CD4-positive, alpha-beta T cell (primary cell): ENCODE results near the gene GANAB. TPM values are rescaled to one million over a fixed set of nuclear protein-coding genes. Genes with fewer than 3 reads are reported as not detected.
"Not testable (repeated sequence)": the region's sequence is repeated elsewhere in the genome, so short reads cannot be mapped to it uniquely, and the experiment has no call there.

ENCODE experiments used
- ATAC-seq: fragments of 200-7000 bp; cut with Tn5 transposase; one replicate; pipeline ENCODE4 v1.10.0; 2022; ENCODE audit warnings: mild to moderate bottlenecking; ENCODE audit not compliant: poor library complexity
- CTCF ChIA-PET: fragments of 350-600 bp; sonication (Branson Sonifier 250); formaldehyde crosslinking; loops from one replicate; lab custom pipeline; 2021; ENCODE audit warnings: antibody characterized with exemption, inconsistent platforms; lab: Charles Lee
- POLR2A ChIA-PET: fragments of 350-600 bp; sonication (Branson Sonifier 250); formaldehyde crosslinking; loops from one replicate; lab custom pipeline; 2021; ENCODE audit warnings: antibody characterized with exemption, inconsistent platforms; lab: Charles Lee
- DNase-seq, 14 experiments: peaks; one replicate each; pipeline ENCODE4 v3.0.0-alpha.2; 2013 to 2020; ENCODE audit warnings: mixed read lengths in 2 of 14
- H3K27ac ChIP-seq, 2 donors: one replicate each; pipeline versions ENCODE4 v1.5.1 to v1.7.0; 2013; ENCODE audit warnings: low read length in 2 of 2, low read depth in 1 of 2, mild to moderate bottlenecking in 1 of 2
- H3K27me3 ChIP-seq, 2 experiments: 1 replicate in 1 of 2; 2 replicates in 1 of 2; pipeline versions ENCODE4 v1.6.1 to v1.7.0; 2013; ENCODE audit warnings: low read length in 2 of 2, control low read depth in 1 of 2, mild to moderate bottlenecking in 1 of 2, moderate library complexity in 1 of 2; ENCODE audit not compliant: insufficient read depth in 2 of 2, control insufficient read depth in 1 of 2
- H3K36me3 ChIP-seq: one replicate; pipeline ENCODE4 v1.6.1; 2013; ENCODE audit warnings: low read length, control low read depth; ENCODE audit not compliant: insufficient read depth
- H3K4me1 ChIP-seq: one replicate; pipeline ENCODE4 v1.6.1; 2013; ENCODE audit warnings: low read length, control low read depth; ENCODE audit not compliant: insufficient read depth
- H3K4me3 ChIP-seq: one replicate; pipeline ENCODE4 v1.5.1; 2013; ENCODE audit warnings: mild to moderate bottlenecking, low read length, moderate library complexity
- H3K9me3 ChIP-seq, 2 experiments: 1 replicate in 1 of 2; 2 replicates in 1 of 2; pipeline versions ENCODE4 v1.6.1 to v1.7.0; 2013; ENCODE audit warnings: low read length in 2 of 2, mild to moderate bottlenecking in 2 of 2, control low read depth in 1 of 2, moderate library complexity in 1 of 2; ENCODE audit not compliant: control insufficient read depth in 1 of 2, insufficient read depth in 1 of 2
- H3K27ac Mint-ChIP-seq: one replicate; pipeline ENCODE4 v1.8.0; 2020; ENCODE audit warnings: mixed read lengths
- H3K27me3 Mint-ChIP-seq: one replicate; pipeline ENCODE4 v1.8.0; 2021; ENCODE audit warnings: mixed read lengths
- H3K36me3 Mint-ChIP-seq: one replicate; pipeline ENCODE4 v1.8.0; 2021; ENCODE audit warnings: low read depth, mixed read lengths
- H3K4me1 Mint-ChIP-seq: one replicate; pipeline ENCODE4 v1.8.0; 2021; ENCODE audit warnings: low read depth, mixed read lengths
- H3K4me3 Mint-ChIP-seq: one replicate; pipeline ENCODE4 v1.8.0; 2020; ENCODE audit warnings: mild to moderate bottlenecking, mixed read lengths
- H3K9me3 Mint-ChIP-seq: one replicate; pipeline ENCODE4 v1.8.0; 2020; ENCODE audit warnings: mixed read lengths
- CTCF ChIP-seq: fragments of 200-600 bp; IDR thresholded peaks from one replicate; pipeline ENCODE4 v1.8.0; 2022; ENCODE audit warnings: antibody characterized with exemption, mild to moderate bottlenecking
- intact Hi-C, 2 experiments: fragments of 100-400 bp; cut with DNase I in 1 of 2; cut with micrococcal nuclease in 1 of 2; formaldehyde crosslinking; loops; one replicate each; pipeline versions ENCODE4 v1.15.1 to v1.9.0; 2023 to 2025; cut with DNase I, micrococcal nuclease
- total RNA-seq, 174 experiments: library from RNA in 2 of 174; stranded (reverse) in 2 of 174; gene quantifications; one replicate each; pipeline ENCODE4 v1.2.3 and lab custom pipeline; 2021 to 2026

Gene GANAB
- total RNA-seq, 2 experiments from 2014 or later: 181 to 182 TPM

- no peaks in the 10 kb centered on the region for H3K27me3 Mint-ChIP-seq
- DNase-seq: no peak
- Histone ChIP-seq H3K27me3 (no peaks in the 10 kb centered on the region), H3K4me1 (peaks cover 49% of the 10 kb centered on the region), H3K27ac (peak overlapping the region in 1 of 2 donors; percentile 4), H3K9me3 (no peaks in the 10 kb centered on the region), H3K4me3 (no peak overlapping the region), H3K36me3 (peaks cover 40% of the 10 kb centered on the region)
- H3K4me3 Mint-ChIP-seq: peak overlapping the region; percentile 91
- intact Hi-C loops: no loop called here
- POLR2A ChIA-PET: interaction anchor here (0.5 to 5.4 kb wide), 5 partner anchors 10 to 85 kb away, joined by 3 to 43 read pairs (median 5); partner anchors contain the start of genes C11orf98, CSKMT, HNRNPUL2 and TUT1
- H3K36me3 Mint-ChIP-seq: peaks cover 46% of the 10 kb centered on the region
- ATAC-seq: no peak
- H3K9me3 Mint-ChIP-seq: no peaks in the 10 kb centered on the region
- H3K27ac Mint-ChIP-seq: peak overlapping the region; percentile 87
- peaks cover 61% of the 10 kb centered on the region for H3K4me1 Mint-ChIP-seq
- no peak for TF ChIP-seq CTCF
- CTCF ChIA-PET: interaction anchor here (0.6 to 0.8 kb wide), 2 partner anchors 53 to 1250 kb away, joined by 3 read pairs; no protein-coding TSS in a partner anchor
These were observed 30.3 kb upstream of the GANAB start for GRCh38 chr11:62676698-62677097.

GRCh38 chr11:62675415-62675814 lies 29.0 kb upstream of the GANAB start:
- ATAC-seq, intact Hi-C loops, H3K27ac Mint-ChIP-seq, H3K27me3 ChIP-seq, H3K9me3 Mint-ChIP-seq, H3K9me3 ChIP-seq, H3K27me3 Mint-ChIP-seq, DNase-seq, H3K4me3 ChIP-seq, H3K27ac ChIP-seq: not testable (repeated sequence)
- peak overlapping the region; percentile 26 for H3K4me3 Mint-ChIP-seq
- peaks cover 65% of the 10 kb centered on the region for H3K4me1 Mint-ChIP-seq
- peaks cover 53% of the 10 kb centered on the region for H3K36me3 Mint-ChIP-seq
- POLR2A ChIA-PET: interaction anchor here (1.6 to 5.4 kb wide), 3 partner anchors 10 to 84 kb away, joined by 4 to 43 read pairs (median 8); partner anchors contain the start of genes C11orf98, CSKMT, HNRNPUL2 and TUT1
- peaks cover 40% of the 10 kb centered on the region for H3K36me3 ChIP-seq
- CTCF ChIA-PET: interaction anchor here (0.9 kb wide), 1 partner anchor 19 kb away, joined by 3 read pairs; no protein-coding TSS in a partner anchor
- peaks cover 53% of the 10 kb centered on the region for H3K4me1 ChIP-seq

GRCh38 chr11:62673196-62673525 lies 26.7 kb upstream of the GANAB start:
- H3K36me3 Mint-ChIP-seq: peaks cover 42% of the 10 kb centered on the region
- POLR2A ChIA-PET: interaction anchor here (0.7 to 6.4 kb wide), 10 partner anchors 8 to 183 kb away, joined by 3 to 94 read pairs (median 10); partner anchors contain the start of genes B3GAT3, C11orf98, CSKMT and EEF1G
- peaks cover 59% of the 10 kb centered on the region for H3K4me1 Mint-ChIP-seq
- ATAC-seq: no peak
- Histone ChIP-seq H3K4me1 (peaks cover 57% of the 10 kb centered on the region), H3K27me3 (no peaks in the 10 kb centered on the region), H3K9me3 (no peaks in the 10 kb centered on the region), H3K4me3 (no peak overlapping the region), H3K27ac (peak overlapping the region in 1 of 2 donors; percentile 83), H3K36me3 (peaks cover 38% of the 10 kb centered on the region)
- no peaks in the 10 kb centered on the region for H3K9me3 Mint-ChIP-seq
- no peak for DNase-seq
- CTCF ChIA-PET: interaction anchor here (0.7 to 3.0 kb wide), 4 partner anchors 8 to 114 kb away, joined by 3 to 8 read pairs (median 5); partner anchors contain the start of genes C11orf98, CSKMT and TMEM179B
- no peaks in the 10 kb centered on the region for H3K27me3 Mint-ChIP-seq
- peak overlapping the region; percentile 87 for H3K27ac Mint-ChIP-seq
- intact Hi-C loops: loop anchor here (5.0 kb wide), 3 partner anchors 34 to 81 kb away; partner anchors contain the start of genes BSCL2 (in 2 of the 2), GNG3 (in 2 of the 2), TUT1 (in 2 of the 2) and B3GAT3 (in 1 of the 2)
- TF ChIP-seq CTCF: no peak
- H3K4me3 Mint-ChIP-seq: peak overlapping the region; percentile 91
